ENCODE measurements around the gene FAR2. TPM values are rescaled to one million over a fixed set of nuclear protein-coding genes. Genes with fewer than 3 reads are reported as not detected.

The FAR2 gene
- polyA plus RNA-seq, result 45.5 and 49.3 TPM in 2 replicates

DNA sequence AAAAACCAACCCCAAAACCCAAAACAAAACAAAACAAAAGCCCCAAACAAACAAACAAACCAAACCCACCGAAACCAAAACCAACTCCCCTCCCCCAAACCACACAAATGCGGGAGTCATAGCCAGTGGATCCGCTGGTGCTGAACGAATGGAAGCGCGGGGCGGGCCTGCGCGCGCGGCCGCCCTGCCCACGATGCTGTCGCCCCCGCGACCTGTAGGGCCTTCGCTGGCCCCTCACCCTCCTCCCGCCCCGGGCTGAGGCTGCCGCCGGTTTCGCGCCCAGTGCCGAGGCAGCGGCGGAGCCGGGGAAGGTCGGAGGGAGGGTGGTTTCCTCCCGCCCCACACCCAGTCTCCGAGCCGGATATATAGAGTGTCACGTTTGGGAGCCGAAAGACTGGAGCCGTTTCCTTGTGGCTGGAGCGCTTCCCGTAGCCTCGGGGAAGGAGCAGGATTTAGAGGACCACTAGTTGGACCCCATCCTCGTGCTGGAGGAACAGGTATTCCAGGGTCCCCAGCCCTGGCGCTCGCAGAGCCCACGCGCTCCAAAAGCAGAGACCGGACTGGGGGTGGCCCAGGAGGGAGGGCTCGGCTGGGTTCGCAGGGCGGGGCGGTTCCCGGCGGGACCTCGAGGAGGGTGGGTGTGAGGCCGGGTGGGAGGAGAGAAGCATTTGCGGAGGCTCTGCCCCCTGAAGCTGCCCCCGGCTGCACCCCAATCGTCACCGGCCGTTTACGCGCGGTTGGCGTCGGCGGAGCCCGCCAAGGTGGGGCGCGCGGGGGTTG lies at the start of gene FAR2:
Gene FAR2, plus strand, starts transcription at position 368 of the 780 bp plus-strand sequence. CDS start 121,172 bp downstream, outside the sequence.

DNA sequence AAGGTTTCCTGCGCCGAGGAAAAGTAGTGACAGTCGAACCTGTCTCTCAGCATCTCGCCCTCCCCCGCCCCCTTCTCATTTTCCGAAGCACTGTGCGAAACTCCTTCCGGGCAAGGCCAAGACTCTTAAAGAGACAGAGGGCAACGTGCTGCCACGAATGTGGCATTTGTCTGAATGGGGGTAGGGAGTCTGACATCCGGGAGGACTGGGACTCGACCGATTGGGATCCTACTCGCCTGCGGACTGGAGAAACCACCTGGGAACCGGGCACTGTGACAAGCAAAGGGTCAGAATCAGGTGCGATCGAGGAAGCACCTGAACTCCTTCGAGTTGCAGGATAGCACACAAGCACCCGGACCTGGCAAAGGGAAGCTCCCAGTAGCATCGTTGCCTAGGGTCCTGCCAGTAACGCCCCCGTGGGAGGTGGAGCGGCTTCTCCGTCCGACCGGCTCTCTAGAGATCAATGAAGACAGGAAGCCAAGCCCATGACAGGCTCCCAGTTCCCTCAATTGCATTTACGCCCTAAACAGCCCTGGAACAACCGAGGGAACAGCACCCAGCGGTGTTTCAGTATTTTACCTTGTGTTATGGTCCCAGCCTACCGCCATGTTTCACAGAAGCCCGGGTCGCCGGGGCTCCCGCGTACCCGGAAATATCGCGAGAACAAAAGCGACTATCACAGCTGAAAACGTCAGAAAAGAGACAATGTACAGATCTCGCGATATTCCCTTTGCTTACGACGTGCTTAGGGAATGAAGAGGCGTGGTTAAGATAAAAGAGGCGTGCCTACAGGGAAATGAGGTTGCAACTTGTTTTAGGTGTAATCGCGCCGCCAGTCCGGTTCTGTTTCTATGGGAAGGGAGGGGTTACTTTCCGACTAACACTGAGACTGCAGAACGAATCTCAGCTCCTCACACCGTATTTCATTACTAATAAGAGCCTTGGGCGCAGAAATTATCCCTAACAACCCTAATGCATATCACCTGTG lies 231.8 kb downstream of the FAR2 start, which contains the start of gene ERGIC2:
Gene ERGIC2, minus strand, starts transcription at position 637 of the 988 bp plus-strand sequence. CDS start 9,539 bp downstream, outside the sequence.

Other genes starting within 250 kb of the FAR2 start
- 452 and 625 TPM in 2 replicates for gene ERGIC2, start 231.9 kb downstream of the FAR2 start, polyA plus RNA-seq